Esophagus squamous epithelium (tissue), 5 donors: ENCODE measurements around the gene SGTA. TPM values are rescaled to one million over a fixed set of nuclear protein-coding genes. Genes with fewer than 3 reads are reported as not detected.
A peak's percentile ranks its signal among the peaks of the same experiment; 100 is the strongest.

Experiments used
- DNase-seq: peaks from one replicate; lab custom pipeline; 2025; lab: John Stamatoyannopoulos, UW
- H3K27ac ChIP-seq, 4 donors: fragments of 200-600 bp; sonication (generic); one replicate each; pipeline ENCODE4 v1.5.1; 2016 to 2019; ENCODE audit warnings: mild to moderate bottlenecking in 1 of 4
- H3K27me3 ChIP-seq, 4 donors: fragments of 200-600 bp; sonication (generic); 1 replicate in 3 of 4; 2 replicates in 1 of 4; pipeline versions ENCODE4 v1.5.1 to v1.6.0; 2017 to 2021; ENCODE audit warnings: antibody characterized with exemption in 1 of 4
- H3K36me3 ChIP-seq, 3 donors: fragments of 200-600 bp; sonication (generic); one replicate each; pipeline ENCODE4 v1.5.1; 2016 to 2019
- H3K4me1 ChIP-seq, 3 donors: fragments of 200-600 bp; sonication (generic); one replicate each; pipeline ENCODE4 v1.5.1; 2017 to 2019
- H3K4me3 ChIP-seq, 4 donors: fragments of 200-600 bp; sonication (generic); 1 replicate in 3 of 4; 2 replicates in 1 of 4; pipeline ENCODE4 v1.5.1; 2016 to 2019; ENCODE audit warnings: mild to moderate bottlenecking in 2 of 4, moderate library complexity in 1 of 4
- H3K9me3 ChIP-seq, 3 donors: fragments of 200-600 bp; sonication (generic); one replicate each; pipeline ENCODE4 v1.5.1; 2016 to 2019
- POLR2A ChIP-seq, 4 donors: fragments of 450-650 bp; IDR thresholded peaks; one replicate each; pipeline ENCODE4 v1.6.1; 2017; ENCODE audit warnings: antibody characterized with exemption in 4 of 4, mild to moderate bottlenecking in 4 of 4, moderate library complexity in 3 of 4
- WGBS, 2 donors: methylation state at CpG; one replicate each; pipeline ENCODE4 v1.1.5; 2018; 5-methylcytosine and 5-hydroxymethylcytosine counted together
- intact Hi-C: fragments of 100-400 bp; cut with DNase I; formaldehyde crosslinking; loops from one replicate; pipeline ENCODE4 v1.15.0; 2022
- total RNA-seq, 4 donors: library from RNA; depleted of rRNA; stranded (reverse); fragments of >200 nt; gene quantifications; one replicate each; pipeline ENCODE4 v1.1.0, GENCODE V29; 2016
- TF ChIP-seq, protein P1 (sequence below), 6 experiments: fragments of 450-650 bp in 4 of 6; fragments of 200-600 bp in 2 of 6; sonication (generic) in 2 of 6; IDR thresholded peaks; one replicate each; pipeline ENCODE4 v1.5.1; 2016 to 2019; ENCODE audit warnings: antibody characterized with exemption in 6 of 6, mild to moderate bottlenecking in 4 of 6, moderate library complexity in 4 of 6
- donor health status: DM: yes; HTN: yes; CAD: no.

SGTA gene
- total RNA-seq, 4 donors from 2014 or later: 30.6 to 45.0 (median 42.8) TPM

DNA sequence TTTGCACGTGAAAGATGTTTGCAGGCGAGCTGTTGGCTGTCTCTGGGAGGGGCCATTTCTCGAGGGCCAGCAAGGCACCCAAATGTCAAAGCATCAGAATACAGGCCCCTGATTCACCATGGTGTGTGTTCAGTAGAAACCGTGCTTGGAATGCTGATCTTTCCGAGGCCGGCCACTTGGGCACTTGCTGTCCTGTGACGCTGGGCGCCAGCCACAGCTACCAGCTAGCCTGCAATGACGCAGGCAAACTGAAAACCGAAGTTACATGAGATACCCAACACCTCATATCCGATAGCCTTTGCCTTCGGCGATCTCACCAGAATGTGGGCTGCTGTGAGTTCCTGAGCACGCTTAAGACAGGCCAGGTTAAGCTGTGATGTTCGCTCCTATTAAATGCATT lies 14.2 kb upstream of the SGTA start:
- Histone ChIP-seq H3K9me3 (no peaks in the 10 kb centered on the region), H3K4me1 (peaks cover 0 to 22% (median 0%) of the 10 kb centered on the region in 3 donors), H3K27ac (no peak overlapping the region), H3K36me3 (peaks cover 0 to 97% (median 9%) of the 10 kb centered on the region in 3 donors), H3K4me3 (no peak overlapping the region), H3K27me3 (no peaks in the 10 kb centered on the region)
- WGBS, 2 donors: 95 to 99% methylated on average over 11 to 12 of the region's 15 CpGs
- intact Hi-C loops: loop anchor here (10.0 kb wide), 1 partner anchor 822 kb away; no protein-coding TSS in a partner anchor
- DNase-seq: no peak
- TF ChIP-seq, protein P1, sequence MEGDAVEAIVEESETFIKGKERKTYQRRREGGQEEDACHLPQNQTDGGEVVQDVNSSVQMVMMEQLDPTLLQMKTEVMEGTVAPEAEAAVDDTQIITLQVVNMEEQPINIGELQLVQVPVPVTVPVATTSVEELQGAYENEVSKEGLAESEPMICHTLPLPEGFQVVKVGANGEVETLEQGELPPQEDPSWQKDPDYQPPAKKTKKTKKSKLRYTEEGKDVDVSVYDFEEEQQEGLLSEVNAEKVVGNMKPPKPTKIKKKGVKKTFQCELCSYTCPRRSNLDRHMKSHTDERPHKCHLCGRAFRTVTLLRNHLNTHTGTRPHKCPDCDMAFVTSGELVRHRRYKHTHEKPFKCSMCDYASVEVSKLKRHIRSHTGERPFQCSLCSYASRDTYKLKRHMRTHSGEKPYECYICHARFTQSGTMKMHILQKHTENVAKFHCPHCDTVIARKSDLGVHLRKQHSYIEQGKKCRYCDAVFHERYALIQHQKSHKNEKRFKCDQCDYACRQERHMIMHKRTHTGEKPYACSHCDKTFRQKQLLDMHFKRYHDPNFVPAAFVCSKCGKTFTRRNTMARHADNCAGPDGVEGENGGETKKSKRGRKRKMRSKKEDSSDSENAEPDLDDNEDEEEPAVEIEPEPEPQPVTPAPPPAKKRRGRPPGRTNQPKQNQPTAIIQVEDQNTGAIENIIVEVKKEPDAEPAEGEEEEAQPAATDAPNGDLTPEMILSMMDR (IDR thresholded peaks at IDR 0.05): no peak
- TF ChIP-seq POLR2A (IDR thresholded peaks at IDR 0.05): no peak

DNA sequence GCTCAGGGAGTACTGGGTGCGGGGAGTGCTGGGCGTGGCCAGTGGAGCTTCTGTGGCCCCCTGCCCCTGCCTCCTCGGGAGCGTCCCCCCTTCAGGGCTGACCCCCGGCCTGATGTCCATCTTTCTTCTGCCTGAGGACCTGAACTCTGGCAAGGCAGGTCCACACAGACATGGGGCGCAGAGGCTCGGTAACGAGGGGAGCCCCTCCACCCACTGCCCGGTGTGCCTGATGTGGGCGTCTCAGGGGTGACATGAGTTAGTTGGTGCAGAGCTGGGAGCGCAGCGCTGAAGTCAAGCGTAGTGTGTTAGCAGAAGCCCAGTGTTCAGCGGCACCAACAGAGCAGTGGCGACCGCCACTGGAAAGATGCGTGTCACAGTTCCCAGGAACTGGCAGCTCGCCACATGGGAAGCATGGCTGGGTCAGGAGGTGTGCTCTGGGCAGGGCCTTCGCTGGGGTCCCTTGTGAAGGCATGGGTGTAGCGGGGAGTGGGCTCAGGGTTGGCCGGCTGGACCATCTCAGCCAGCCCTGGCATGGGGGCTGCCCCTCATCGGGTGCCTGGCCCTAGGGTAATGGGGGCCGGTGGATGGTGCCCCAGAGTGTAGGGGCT lies 13.7 kb upstream of the SGTA start:
- peak overlapping the region in 1 of 4 donors; percentile 72 for H3K27ac ChIP-seq
- intact Hi-C loops: loop anchor here (10.0 kb wide), 1 partner anchor 822 kb away; no protein-coding TSS in a partner anchor

DNA sequence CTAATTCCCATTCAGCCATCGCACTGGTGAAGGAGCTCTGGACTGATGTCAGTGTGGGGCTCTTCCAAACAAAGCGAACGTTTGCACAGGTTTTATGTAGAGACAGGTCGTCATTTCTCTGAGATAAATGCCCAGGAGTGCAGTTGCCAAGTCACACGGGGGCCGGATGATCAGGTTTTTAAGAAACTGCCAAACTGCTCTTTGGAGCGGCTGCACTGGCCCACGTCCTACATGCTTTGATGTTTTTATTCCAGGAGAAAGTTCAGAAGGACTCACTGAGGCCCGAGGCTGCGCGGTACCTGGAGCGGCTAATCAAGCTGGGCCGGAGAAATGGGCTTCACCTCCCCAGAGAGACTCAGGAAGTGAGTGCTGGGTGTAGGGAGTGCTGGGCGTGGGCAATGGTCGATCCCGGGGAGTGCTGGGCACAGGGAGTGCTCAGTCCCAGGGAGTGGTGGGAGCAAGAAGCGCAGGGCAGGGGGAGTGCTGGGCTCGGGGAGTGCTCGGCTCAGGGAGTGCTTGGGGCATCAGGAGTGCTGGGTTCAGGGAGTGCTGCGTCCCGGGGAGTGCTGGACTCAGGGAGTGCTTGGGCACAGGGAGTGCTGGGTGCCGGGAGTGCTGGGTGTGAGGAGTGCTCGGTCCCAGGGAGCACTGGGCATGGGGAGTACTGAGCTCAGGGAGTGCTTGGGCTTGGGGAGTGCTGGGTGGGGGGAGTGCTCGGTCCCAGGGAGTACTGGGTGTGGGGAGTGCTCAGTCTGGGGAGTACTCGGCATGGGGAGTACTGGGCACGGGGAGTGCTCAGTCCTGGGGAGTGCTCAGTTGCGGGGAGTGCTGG lies 13.0 kb upstream of the SGTA start:
- H3K27ac ChIP-seq: peak overlapping the region in 3 of 4 donors; percentile 51 to 72 (median 63)
- no peaks in the 10 kb centered on the region for H3K9me3 ChIP-seq
- TF ChIP-seq, protein P1 (IDR thresholded peaks at IDR 0.05): no peak
- no peak for TF ChIP-seq POLR2A (IDR thresholded peaks at IDR 0.05)
- 46 to 84% methylated on average over 18 to 22 of the region's 27 CpGs for WGBS, 2 donors
- H3K36me3 ChIP-seq: peaks cover 0 to 99% (median 9%) of the 10 kb centered on the region in 3 donors
- intact Hi-C loops: loop anchor here (10.0 kb wide), 1 partner anchor 821 kb away; no protein-coding TSS in a partner anchor
- peak overlapping the region in 1 of 4 donors; percentile 3 for H3K4me3 ChIP-seq
- no peak for DNase-seq
- H3K4me1 ChIP-seq: peaks cover 0 to 22% (median 0%) of the 10 kb centered on the region in 3 donors
- no peaks in the 10 kb centered on the region for H3K27me3 ChIP-seq

More for the DNA sequence above, 13.7 kb upstream of the SGTA start:
- H3K9me3 ChIP-seq: no peaks in the 10 kb centered on the region
- DNase-seq: no peak
- WGBS, 2 donors: 100% methylated on average over 4 of the region's 23 CpGs; no CpG with 5 or more reads in 1 of the 2 donors
- H3K36me3 ChIP-seq: peaks cover 0 to 99% (median 9%) of the 10 kb centered on the region in 3 donors
- peaks cover 0 to 22% (median 0%) of the 10 kb centered on the region in 3 donors for H3K4me1 ChIP-seq
- no peaks in the 10 kb centered on the region for H3K27me3 ChIP-seq
- H3K4me3 ChIP-seq: no peak overlapping the region
- TF ChIP-seq, protein P1 (IDR thresholded peaks at IDR 0.05): no peak

DNA sequence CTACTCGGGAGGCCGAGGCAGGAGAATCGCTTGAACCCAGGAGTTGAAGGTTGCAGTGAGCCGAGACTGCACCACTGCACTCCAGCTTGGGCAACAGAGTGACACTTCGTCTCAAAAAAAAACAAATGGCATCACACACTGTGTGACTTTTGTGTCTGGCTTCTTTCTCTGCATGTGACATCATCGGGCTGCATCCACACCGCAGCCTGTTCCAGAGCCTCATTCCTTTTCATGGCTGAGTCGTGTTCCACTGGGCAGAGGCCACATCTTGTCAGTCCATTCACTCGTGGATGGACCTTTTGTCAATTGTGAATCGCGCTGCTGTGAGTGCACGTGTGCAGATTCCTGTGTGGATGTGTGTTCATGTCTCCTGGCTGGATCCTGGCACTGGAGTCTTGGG lies 10.5 kb upstream of the SGTA start:
- Histone ChIP-seq H3K27ac (no peak overlapping the region), H3K36me3 (peaks cover 6 to 86% (median 9%) of the 10 kb centered on the region in 3 donors), H3K4me3 (no peak overlapping the region), H3K9me3 (no peaks in the 10 kb centered on the region), H3K4me1 (peaks cover 0 to 22% (median 0%) of the 10 kb centered on the region in 3 donors), H3K27me3 (no peaks in the 10 kb centered on the region)
- intact Hi-C loops: loop anchor here (10.0 kb wide), 1 partner anchor 819 kb away; no protein-coding TSS in a partner anchor
- TF ChIP-seq, protein P1 (IDR thresholded peaks at IDR 0.05): no peak
- TF ChIP-seq POLR2A (IDR thresholded peaks at IDR 0.05): no peak
- WGBS, 2 donors: 94 to 96% methylated on average over 11 to 12 of the region's 12 CpGs
- no peak for DNase-seq
